NCI-H2029 treated with DMSO at 0.1 percent for 48 hours (cell line): ENCODE data around the gene TMEM158.
A peak's percentile ranks its signal among the peaks of the same experiment; 100 is the strongest.

Experiments
- DNase-seq: peaks from one replicate; lab custom pipeline; 2025; lab: John Stamatoyannopoulos, UW

Gene TMEM158

GRCh38 chr3:45226206-45226915, at the start of gene TMEM158:
Gene TMEM158, minus strand, starts transcription at chr3:45226287. Its CDS starts 260 bp downstream, at chr3:45226027.
- DNase-seq = no peak

- DNase-seq = no peak
These were observed 49.1 kb upstream of the TMEM158 start for GRCh38 chr3:45275006-45275704.

GRCh38 chr3:45273681-45274515, 47.8 kb upstream of the TMEM158 start:
- DNase-seq = peak; percentile 21

GRCh38 chr3:45272828-45273470, 46.9 kb upstream of the TMEM158 start:
- peak; percentile 38 for DNase-seq

GRCh38 chr3:45272032-45272810, 46.1 kb upstream of the TMEM158 start:
- DNase-seq = no peak

GRCh38 chr3:45269952-45270351, 43.9 kb upstream of the TMEM158 start:
- no peak for DNase-seq

- DNase-seq = no peak
These were observed 41.0 kb upstream of the TMEM158 start for GRCh38 chr3:45267097-45267496.

- no peak for DNase-seq
These were observed 35.4 kb upstream of the TMEM158 start for GRCh38 chr3:45261333-45262110.

GRCh38 chr3:45259133-45259532, 33.0 kb upstream of the TMEM158 start:
- no peak for DNase-seq

GRCh38 chr3:45258317-45258716, 32.2 kb upstream of the TMEM158 start:
- no peak for DNase-seq

- DNase-seq = no peak
These were observed 27.2 kb upstream of the TMEM158 start for GRCh38 chr3:45253316-45253715.

GRCh38 chr3:45252826-45253225, 26.7 kb upstream of the TMEM158 start:
- DNase-seq = no peak

- peak; percentile 34 for DNase-seq
These were observed 23.3 kb upstream of the TMEM158 start for GRCh38 chr3:45249391-45249790.

GRCh38 chr3:45246241-45246640, 20.2 kb upstream of the TMEM158 start:
- DNase-seq = no peak

- DNase-seq = no peak
These were observed 18.3 kb upstream of the TMEM158 start for GRCh38 chr3:45244356-45244755.

- DNase-seq = peak; percentile 35
These were observed 15.1 kb upstream of the TMEM158 start for GRCh38 chr3:45241206-45241605.

GRCh38 chr3:45240292-45240691, 14.2 kb upstream of the TMEM158 start:
- no peak for DNase-seq

GRCh38 chr3:45239254-45239653, 13.2 kb upstream of the TMEM158 start:
- no peak for DNase-seq

GRCh38 chr3:45236964-45237363, 10.9 kb upstream of the TMEM158 start:
- DNase-seq = no peak

- no peak for DNase-seq
These were observed 9.3 kb upstream of the TMEM158 start for GRCh38 chr3:45235409-45235808.

- DNase-seq = no peak
These were observed 8.2 kb upstream of the TMEM158 start for GRCh38 chr3:45234250-45234649.
